ENCODE results near the gene CXXC4.

The CXXC4 gene

DNA sequence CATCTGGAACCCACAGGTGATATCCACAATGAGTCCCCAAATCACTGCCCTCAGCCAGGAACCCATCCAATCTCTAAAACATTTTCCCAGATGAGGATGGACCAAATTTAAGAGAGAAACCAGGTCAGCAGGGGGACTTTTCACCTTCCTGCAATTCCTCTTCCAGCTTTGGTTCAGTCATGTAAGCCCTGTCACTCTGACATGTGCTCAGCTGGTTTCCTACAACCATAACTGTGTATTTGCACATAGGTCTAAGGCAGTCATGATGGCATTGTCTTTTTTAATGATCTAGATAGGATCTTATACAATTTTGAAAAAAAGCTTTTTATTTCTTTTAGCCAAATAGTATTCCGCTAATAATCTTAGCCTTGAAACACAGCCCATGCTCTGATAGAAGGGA lies 6.5 kb downstream of the CXXC4 start:
- no peak for DNase-seq

DNA sequence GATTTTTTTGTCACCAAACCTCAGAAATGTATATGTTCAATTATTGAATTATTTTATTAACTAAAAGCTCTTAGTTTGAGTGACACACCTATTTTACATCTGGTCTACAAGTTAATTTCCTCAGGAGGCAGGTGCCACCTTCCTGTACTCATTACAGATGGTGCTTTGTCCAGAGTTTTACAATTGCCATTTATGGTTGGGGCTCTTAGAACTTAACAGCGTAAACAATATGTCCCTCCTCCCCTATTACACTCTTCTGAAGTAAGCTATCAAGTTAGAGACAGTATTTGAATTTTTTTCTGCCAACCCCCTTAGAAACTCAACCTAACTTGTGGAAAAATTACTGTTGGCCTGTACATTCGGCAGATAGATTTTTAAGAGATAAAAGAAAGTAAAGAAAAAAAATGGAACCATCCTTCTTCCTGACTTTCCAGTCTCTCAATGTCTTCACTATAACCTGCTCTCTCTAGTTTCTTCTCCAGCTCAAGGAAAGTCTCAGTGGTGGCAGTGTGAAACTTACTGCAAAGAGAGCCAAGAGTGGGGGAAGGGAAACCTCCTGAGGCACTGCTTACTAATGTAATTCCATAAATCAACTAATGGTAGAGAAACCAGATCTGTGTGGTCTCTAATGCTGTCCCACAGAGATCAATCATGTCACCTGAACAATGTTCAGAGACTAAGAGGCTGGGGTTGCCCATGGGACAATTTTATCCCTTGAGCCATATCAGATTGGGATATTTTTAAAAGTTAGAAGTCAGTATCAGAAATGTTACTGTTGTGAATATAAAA lies 7.8 kb downstream of the CXXC4 start:
- no peak for DNase-seq

GRCh38 chr4:104475652-104476051 lies 19.0 kb downstream of the CXXC4 start:
- DNase-seq: no peak

- DNase-seq: no peak
Observed at GRCh38 chr4:104472766-104473165, 21.9 kb downstream of the CXXC4 start.

GRCh38 chr4:104470770-104471169 lies 23.9 kb downstream of the CXXC4 start:
- DNase-seq: no peak

DNA sequence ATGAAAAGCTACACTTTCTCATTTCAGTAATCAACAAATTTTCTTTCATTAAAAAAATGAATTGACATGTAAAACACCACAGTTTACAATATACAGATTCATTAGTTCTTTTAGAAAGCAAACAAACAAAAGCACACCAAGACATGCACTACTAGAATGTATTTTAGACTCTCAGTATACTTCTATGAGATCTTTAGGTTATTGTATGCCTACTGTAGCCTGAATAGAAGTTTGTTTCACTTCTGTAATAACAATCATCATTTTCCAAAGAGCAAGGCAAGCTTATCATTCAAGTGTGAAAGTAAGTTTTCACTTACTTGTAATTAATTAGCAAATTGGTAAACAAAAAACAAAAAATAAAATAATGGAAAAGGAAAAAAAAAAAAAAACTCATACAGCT lies 24.9 kb downstream of the CXXC4 start:
- DNase-seq: no peak

DNA sequence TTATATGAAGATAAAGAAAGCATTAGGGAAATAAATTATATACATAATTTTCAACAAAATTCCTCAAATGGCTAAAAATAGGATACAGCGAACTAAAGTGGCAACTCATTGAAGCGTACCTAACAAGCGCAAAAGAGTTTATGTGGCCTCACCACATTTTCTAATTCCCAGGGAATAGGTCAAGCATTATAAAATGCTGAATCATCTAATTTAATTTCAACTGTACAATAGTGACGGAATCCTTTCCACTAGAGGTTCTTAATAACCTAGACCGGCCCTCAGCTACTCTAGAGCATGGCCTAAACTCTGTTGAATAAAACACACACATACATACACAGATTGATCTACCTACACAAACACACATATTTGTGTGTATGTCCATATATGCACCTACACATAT lies 29.1 kb downstream of the CXXC4 start:
- no peak for DNase-seq

- DNase-seq: no peak
Observed at GRCh38 chr4:104465201-104465600, 29.5 kb downstream of the CXXC4 start.

DNA sequence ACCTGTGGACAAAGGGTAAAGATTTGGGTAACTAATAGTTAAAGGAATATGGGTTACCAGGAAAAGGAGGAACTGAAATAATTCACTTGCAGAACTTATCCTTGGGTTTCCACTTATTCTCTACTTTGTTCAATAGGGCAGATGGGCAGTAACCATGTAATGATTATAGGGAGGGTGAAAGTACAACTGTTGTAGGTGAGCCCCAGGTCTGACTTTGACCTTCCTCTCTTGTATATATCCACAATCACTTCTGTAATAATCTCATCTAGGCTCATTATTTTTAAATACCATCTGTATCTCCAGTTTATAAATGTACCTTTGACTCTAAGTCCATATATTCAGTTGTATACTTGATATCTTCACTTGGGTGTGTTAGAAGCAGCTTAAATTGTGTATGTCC lies 32.1 kb downstream of the CXXC4 start:
- DNase-seq: no peak

DNA sequence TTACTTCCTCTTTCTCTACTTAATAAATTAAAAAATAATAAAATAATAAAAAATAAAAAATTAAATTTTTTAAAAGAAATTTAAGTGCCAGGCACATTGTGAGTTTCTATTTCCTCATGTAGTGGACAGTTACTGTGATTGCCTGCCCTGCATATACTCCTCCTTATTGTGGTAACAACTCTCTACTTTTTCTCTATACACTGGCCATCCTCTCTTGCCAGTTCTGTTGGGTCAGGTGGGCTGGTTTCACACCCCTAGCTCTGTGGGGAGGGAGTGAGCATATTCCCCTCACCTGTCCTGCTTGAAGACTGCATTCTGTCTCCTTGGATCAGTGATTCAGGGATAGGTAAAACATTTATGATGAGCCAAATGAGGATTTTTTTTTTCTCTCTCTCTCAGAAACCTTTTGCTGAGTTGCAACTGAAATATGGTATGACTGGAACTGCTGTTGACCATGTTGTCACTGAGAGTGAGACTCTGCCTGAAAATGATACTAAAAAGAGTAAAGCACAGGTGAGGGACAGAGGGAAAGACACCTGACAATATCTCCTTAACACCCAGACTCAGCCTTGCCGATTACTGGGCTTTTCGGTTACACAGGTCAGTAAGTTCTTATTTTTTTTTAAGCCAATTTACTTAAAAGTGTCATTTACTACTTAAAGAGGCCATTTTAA lies 37.2 kb downstream of the CXXC4 start:
- DNase-seq: no peak

DNA sequence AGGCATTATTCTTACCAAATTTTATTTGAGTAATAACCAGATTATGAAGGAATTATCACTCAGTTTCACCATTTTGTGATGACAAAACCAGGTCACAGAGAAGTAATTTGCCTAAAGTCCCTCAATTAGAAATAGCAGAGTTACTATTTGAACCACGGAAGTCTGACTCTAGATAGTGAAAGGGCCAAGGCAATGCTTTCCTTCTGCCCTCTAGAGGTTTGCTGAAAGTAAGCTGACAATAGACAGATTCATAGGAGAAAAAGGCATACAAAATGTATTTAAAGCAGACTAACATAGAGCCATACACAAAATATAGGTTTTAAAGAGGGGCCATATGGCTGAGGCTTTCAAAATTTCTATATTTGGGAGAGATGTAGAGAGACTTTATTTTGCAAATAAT lies 43.1 kb downstream of the CXXC4 start:
- peak; percentile 22 for DNase-seq

- no peak for DNase-seq
Observed at GRCh38 chr4:104449537-104449936, 45.2 kb downstream of the CXXC4 start.

GRCh38 chr4:104447294-104447693 lies 47.4 kb downstream of the CXXC4 start:
- peak; percentile 33 for DNase-seq

GRCh38 chr4:104446431-104447278 lies 48.0 kb downstream of the CXXC4 start:
- DNase-seq: peak; percentile 87

DNA sequence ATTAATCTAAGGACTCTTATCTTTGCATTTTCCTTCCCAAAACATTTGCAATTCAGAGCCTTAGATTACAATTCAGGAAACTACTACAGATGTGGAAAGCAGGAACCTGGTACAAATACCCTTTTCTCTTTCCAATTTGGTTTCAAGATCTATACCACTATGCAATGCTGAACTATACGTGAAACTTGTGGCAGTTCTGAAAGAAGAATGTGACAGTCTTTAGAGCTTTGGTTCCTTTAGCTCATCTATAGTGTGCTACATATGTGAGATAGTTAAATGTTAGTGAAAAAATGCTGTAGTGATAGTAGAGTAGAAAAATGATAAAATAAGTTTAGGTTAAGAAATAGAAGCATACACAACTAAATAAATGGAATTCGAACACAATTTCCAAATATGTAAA lies 50.0 kb downstream of the CXXC4 start:
- DNase-seq: no peak

DNA sequence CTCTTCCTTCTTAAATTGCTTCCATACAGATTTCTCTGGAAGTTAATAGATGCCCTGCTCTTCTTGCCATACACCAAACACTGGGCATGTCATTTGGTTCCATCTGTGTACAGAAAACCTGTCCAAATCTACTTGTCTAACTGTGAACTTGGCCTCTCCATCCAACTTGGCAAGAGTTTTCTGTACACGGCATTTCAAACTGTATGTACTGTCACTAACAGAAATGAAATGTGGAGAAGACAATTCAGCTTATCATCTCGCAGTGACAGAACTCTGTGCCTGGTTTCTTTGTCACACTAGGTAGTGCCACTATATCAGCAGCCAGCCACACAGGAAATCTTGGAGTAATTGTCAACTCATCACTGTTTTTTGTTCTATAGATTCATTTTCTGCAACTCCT lies 58.2 kb downstream of the CXXC4 start:
- no peak for DNase-seq

DNA sequence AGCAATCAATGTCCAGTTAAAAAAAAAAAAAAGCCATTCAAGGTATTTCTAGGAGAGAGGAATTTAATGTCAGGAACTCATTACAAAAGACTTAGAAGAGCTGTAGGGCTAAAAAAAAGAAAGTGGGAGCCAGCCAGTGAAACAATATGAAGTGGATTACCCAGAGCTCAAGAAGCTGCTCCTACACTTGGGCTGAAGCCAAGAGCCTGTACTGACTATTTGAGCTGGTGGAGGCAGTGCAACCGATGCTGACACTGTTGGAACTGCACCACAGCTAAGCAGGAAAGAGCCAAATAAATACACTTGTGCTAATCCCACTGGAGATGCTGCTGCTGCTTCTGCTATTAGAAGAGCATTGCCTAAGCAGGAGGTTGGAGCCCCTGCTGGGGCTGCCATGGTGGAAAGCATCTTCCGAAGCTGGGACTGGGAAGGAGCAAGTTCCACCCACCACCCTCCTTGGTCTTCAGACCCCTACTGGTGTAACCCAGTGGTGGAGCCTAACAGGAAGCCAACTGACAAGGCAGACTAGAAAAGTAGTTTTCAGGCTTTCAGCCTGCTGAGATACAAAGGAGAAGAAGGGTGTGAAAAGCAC lies 65.4 kb downstream of the CXXC4 start:
- DNase-seq: peak; percentile 20

DNA sequence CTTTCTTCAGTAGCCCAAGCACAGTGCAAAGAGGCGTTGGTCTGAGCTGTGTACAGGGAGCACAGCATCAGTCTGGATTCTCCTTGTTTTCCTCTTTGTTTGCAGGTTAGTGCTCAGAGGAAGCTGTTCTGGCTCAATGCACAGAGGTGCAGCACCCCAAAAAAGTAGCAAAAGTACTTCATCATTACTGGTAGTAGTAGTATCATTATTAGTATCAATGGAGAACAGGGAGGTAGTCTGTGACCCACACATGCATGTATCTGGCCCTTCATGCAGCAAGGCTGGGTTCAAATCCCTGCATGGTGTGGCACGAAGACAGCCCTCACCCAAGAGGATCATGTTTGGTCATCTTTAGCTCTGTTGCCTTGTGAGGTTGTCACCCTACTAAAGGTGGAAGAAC lies 68.7 kb downstream of the CXXC4 start:
- DNase-seq: no peak

DNA sequence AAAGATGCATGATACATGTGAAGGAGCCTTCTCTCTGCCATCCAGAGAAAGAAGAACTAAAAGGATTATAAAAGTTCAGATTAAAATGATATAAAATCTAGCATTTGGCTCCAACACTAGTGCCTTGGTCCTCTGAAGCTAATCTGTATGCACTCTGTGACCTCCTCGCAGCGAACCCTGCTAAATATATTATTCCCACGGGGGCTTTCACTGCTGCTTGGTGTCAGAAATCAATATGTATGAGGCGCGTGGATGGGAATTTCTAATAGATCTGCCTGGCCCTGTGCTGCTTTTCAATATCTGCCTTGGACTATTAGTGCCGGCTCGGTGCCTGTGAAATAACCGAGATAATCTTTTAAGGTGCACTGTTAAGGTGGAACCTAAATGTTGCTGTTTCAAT lies 69.7 kb downstream of the CXXC4 start:
- DNase-seq: peak; percentile 31

DNA sequence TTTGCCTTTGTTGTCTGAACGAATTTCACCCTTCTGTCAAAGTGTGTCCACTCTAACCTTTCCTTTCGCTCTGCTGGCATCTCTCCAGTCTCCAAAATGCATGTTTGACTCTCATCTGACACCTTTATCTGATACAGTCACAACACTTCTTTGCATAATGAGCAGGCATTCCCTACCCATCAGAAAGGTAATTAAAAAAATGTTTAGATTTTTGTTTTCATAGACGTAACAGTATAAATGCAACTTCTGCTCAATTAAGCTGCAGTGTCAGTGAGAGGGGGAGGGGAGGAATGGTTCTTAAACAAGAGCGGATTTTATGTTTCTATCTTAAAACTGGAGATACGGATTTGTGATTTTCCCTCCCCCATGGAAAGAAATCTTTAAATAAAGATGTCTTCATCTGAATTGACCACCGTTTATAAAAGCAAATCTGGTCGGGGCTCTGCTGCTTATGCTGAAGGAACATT lies 70.2 kb downstream of the CXXC4 start:
- DNase-seq: peak; percentile 62

GRCh38 chr4:104421566-104421965 lies 73.1 kb downstream of the CXXC4 start:
- DNase-seq: peak; percentile 40

- DNase-seq: peak; percentile 80
Observed at GRCh38 chr4:104420766-104421165, 73.9 kb downstream of the CXXC4 start.
